Neuron (in vitro differentiated cells): ENCODE data around the gene FASN.

Source experiments
- H2AFZ ChIP-seq: one replicate; pipeline ENCODE4 v1.6.1; 2013; ENCODE audit warnings: low read depth, mild to moderate bottlenecking, inconsistent platforms, low read length, moderate library complexity
- H3K27me3 ChIP-seq: one replicate; pipeline ENCODE4 v1.6.1; 2013; ENCODE audit warnings: low read length; ENCODE audit not compliant: insufficient read depth
- H3K36me3 ChIP-seq: one replicate; pipeline ENCODE4 v1.6.1; 2013; ENCODE audit warnings: low read length; ENCODE audit not compliant: insufficient read depth
- H3K4me1 ChIP-seq: one replicate; pipeline ENCODE4 v1.6.1; 2013; ENCODE audit warnings: low read length; ENCODE audit not compliant: insufficient read depth
- H3K4me3 ChIP-seq: 2 replicates; pipeline ENCODE4 v1.5.1; 2013; ENCODE audit warnings: mild to moderate bottlenecking, low read length, moderate library complexity
- H3K9me3 ChIP-seq: one replicate; pipeline ENCODE4 v1.6.1; 2013; ENCODE audit warnings: low read length

The FASN gene

GRCh38 chr17:82054351-82055022 is 43.5 kb downstream of the FASN start:
- Histone ChIP-seq H3K4me1 (peaks cover 19% of the 10 kb centered on the region), H3K9me3 (no peaks in the 10 kb centered on the region), H3K4me3 (no peak overlapping the region), H3K27me3 (no peaks in the 10 kb centered on the region), H2AFZ (no peak overlapping the region), H3K36me3 (peaks cover 60% of the 10 kb centered on the region)

GRCh38 chr17:82053556-82054263 is 44.3 kb downstream of the FASN start:
- Histone ChIP-seq H3K4me3 (peak overlapping the region; percentile 93), H3K9me3 (no peaks in the 10 kb centered on the region), H3K36me3 (peaks cover 60% of the 10 kb centered on the region), H2AFZ (no peak overlapping the region), H3K27me3 (no peaks in the 10 kb centered on the region), H3K4me1 (peaks cover 19% of the 10 kb centered on the region)

- Histone ChIP-seq H3K4me3 (peak overlapping the region; percentile 93), H3K36me3 (peaks cover 58% of the 10 kb centered on the region), H3K9me3 (no peaks in the 10 kb centered on the region)
Measured at GRCh38 chr17:82053130-82053529, 44.9 kb downstream of the FASN start.

GRCh38 chr17:82052638-82053059 is 45.4 kb downstream of the FASN start:
- H3K4me1 ChIP-seq, result peaks cover 19% of the 10 kb centered on the region
- H3K36me3 ChIP-seq, result peaks cover 62% of the 10 kb centered on the region
- H2AFZ ChIP-seq, result no peak overlapping the region
- H3K9me3 ChIP-seq, result no peaks in the 10 kb centered on the region
- peak overlapping the region; percentile 93 for H3K4me3 ChIP-seq
- no peaks in the 10 kb centered on the region for H3K27me3 ChIP-seq

More at GRCh38 chr17:82053130-82053529, 44.9 kb downstream of the FASN start:
- H3K27me3 ChIP-seq, result no peaks in the 10 kb centered on the region
- H2AFZ ChIP-seq, result no peak overlapping the region
- peaks cover 19% of the 10 kb centered on the region for H3K4me1 ChIP-seq

GRCh38 chr17:82051776-82052637 is 46.0 kb downstream of the FASN start, which contains the start of the genes GPS1 and RFNG:
Gene GPS1, plus strand, starts transcription at chr17:82051898. Its CDS starts 34 bp downstream, at chr17:82051932.
Gene RFNG, minus strand, starts transcription at chr17:82051811. Its CDS starts 45 bp downstream, at chr17:82051766.
- H2AFZ ChIP-seq, result no peak within 1 kb of the TSS
- H3K4me1 ChIP-seq, result peaks cover 19% of the 10 kb centered on the region
- H3K4me3 ChIP-seq, result peak within 1 kb of the TSS; percentile 93
- H3K27me3 ChIP-seq, result no peaks in the 10 kb centered on the region
- H3K9me3 ChIP-seq, result no peaks in the 10 kb centered on the region
- H3K36me3 ChIP-seq, result peaks cover 60% of the 10 kb centered on the region

- peaks cover 19% of the 10 kb centered on the region for H3K4me1 ChIP-seq
- no peak overlapping the region for H2AFZ ChIP-seq
- peaks cover 50% of the 10 kb centered on the region for H3K36me3 ChIP-seq
- H3K9me3 ChIP-seq, result no peaks in the 10 kb centered on the region
- peak overlapping the region; percentile 93 for H3K4me3 ChIP-seq
- H3K27me3 ChIP-seq, result no peaks in the 10 kb centered on the region
Measured at GRCh38 chr17:82050761-82051641, 47.0 kb downstream of the FASN start.

- Histone ChIP-seq H3K4me1 (peaks cover 19% of the 10 kb centered on the region), H3K27me3 (no peaks in the 10 kb centered on the region), H3K4me3 (peak overlapping the region; percentile 93), H3K36me3 (peaks cover 44% of the 10 kb centered on the region), H2AFZ (no peak overlapping the region), H3K9me3 (no peaks in the 10 kb centered on the region)
Measured at GRCh38 chr17:82050152-82050760, 47.8 kb downstream of the FASN start.

- Histone ChIP-seq H3K9me3 (no peaks in the 10 kb centered on the region), H3K4me1 (peaks cover 19% of the 10 kb centered on the region), H3K4me3 (no peak overlapping the region), H3K36me3 (peaks cover 37% of the 10 kb centered on the region), H2AFZ (no peak overlapping the region), H3K27me3 (no peaks in the 10 kb centered on the region)
Measured at GRCh38 chr17:82049521-82049971, 48.5 kb downstream of the FASN start.

GRCh38 chr17:82049106-82049505 is 48.9 kb downstream of the FASN start:
- H3K4me3 ChIP-seq, result no peak overlapping the region
- no peak overlapping the region for H2AFZ ChIP-seq
- peaks cover 33% of the 10 kb centered on the region for H3K36me3 ChIP-seq
- peaks cover 19% of the 10 kb centered on the region for H3K4me1 ChIP-seq
- no peaks in the 10 kb centered on the region for H3K9me3 ChIP-seq
- no peaks in the 10 kb centered on the region for H3K27me3 ChIP-seq

- peaks cover 19% of the 10 kb centered on the region for H3K4me1 ChIP-seq
- peaks cover 27% of the 10 kb centered on the region for H3K36me3 ChIP-seq
- no peak overlapping the region for H2AFZ ChIP-seq
- H3K9me3 ChIP-seq, result no peaks in the 10 kb centered on the region
- no peaks in the 10 kb centered on the region for H3K27me3 ChIP-seq
- no peak overlapping the region for H3K4me3 ChIP-seq
Measured at GRCh38 chr17:82048571-82048971, 49.5 kb downstream of the FASN start.

- Histone ChIP-seq H2AFZ (no peak overlapping the region), H3K4me3 (no peak overlapping the region), H3K9me3 (no peaks in the 10 kb centered on the region), H3K27me3 (no peaks in the 10 kb centered on the region), H3K4me1 (peaks cover 17% of the 10 kb centered on the region), H3K36me3 (peaks cover 22% of the 10 kb centered on the region)
Measured at GRCh38 chr17:82047914-82048570, 50.0 kb downstream of the FASN start.
